Endothelial cell (in vitro differentiated cells): ENCODE measurements around the gene YY1AP1. TPM values are rescaled to one million over a fixed set of nuclear protein-coding genes. Genes with fewer than 3 reads are reported as not detected.

Experiments
- DNase-seq: peaks from one replicate; pipeline ENCODE4 v3.0.0; 2021; ENCODE audit warnings: low spot score
- H3K27ac Mint-ChIP-seq: one replicate; pipeline ENCODE4 v1.8.0; 2021; ENCODE audit warnings: mixed read lengths, inconsistent platforms; ENCODE audit not compliant: unreplicated experiment
- H3K27me3 Mint-ChIP-seq: one replicate; pipeline ENCODE4 v1.8.0; 2021; ENCODE audit warnings: mild to moderate bottlenecking, moderate library complexity, mixed read lengths, inconsistent platforms; ENCODE audit not compliant: unreplicated experiment
- H3K36me3 Mint-ChIP-seq: one replicate; pipeline ENCODE4 v1.8.0; 2021; ENCODE audit warnings: mild to moderate bottlenecking, low read depth, mixed read lengths, inconsistent platforms; ENCODE audit not compliant: unreplicated experiment
- H3K4me1 Mint-ChIP-seq: one replicate; pipeline ENCODE4 v1.8.0; 2021; ENCODE audit warnings: mild to moderate bottlenecking, mixed read lengths, inconsistent platforms; ENCODE audit not compliant: unreplicated experiment
- H3K4me3 Mint-ChIP-seq: one replicate; pipeline ENCODE4 v1.8.0; 2021; ENCODE audit warnings: mild to moderate bottlenecking, mixed read lengths, inconsistent platforms; ENCODE audit not compliant: unreplicated experiment
- H3K9me3 Mint-ChIP-seq: one replicate; pipeline ENCODE4 v1.8.0; 2021; ENCODE audit warnings: mixed read lengths, inconsistent platforms; ENCODE audit not compliant: unreplicated experiment
- CTCF ChIP-seq: fragments of 200-600 bp; sonication (generic); IDR thresholded peaks from one replicate; pipeline ENCODE4 v1.5.0; 2021; ENCODE audit warnings: antibody characterized with exemption; ENCODE audit not compliant: unreplicated experiment
- total RNA-seq: library from RNA; stranded (reverse); fragmentation: NEBNext Ultra II Directional; extraction: Animal tissue kit (Norgen Biotek cat#: 25700); gene quantifications from one replicate; pipeline ENCODE4 v1.2.1, GENCODE V29; 2021; ENCODE audit not compliant: unreplicated experiment

Gene YY1AP1
- total RNA-seq, 1 donor from 2014 or later, result 42.3 TPM

GRCh38 chr1:155657463-155657862 lies 31.1 kb downstream of the YY1AP1 start:
- Mint-ChIP-seq H3K4me1 (no peaks in the 10 kb centered on the region), H3K27me3 (peaks cover 3% of the 10 kb centered on the region), H3K36me3 (peaks cover 36% of the 10 kb centered on the region), H3K27ac (no peak overlapping the region), H3K4me3 (no peak overlapping the region), H3K9me3 (no peaks in the 10 kb centered on the region)
- no peak for DNase-seq
- no peak for TF ChIP-seq CTCF

- no peaks in the 10 kb centered on the region for H3K9me3 Mint-ChIP-seq
- TF ChIP-seq CTCF, result no peak
- no peak for DNase-seq
- no peaks in the 10 kb centered on the region for H3K4me1 Mint-ChIP-seq
- H3K36me3 Mint-ChIP-seq, result peaks cover 4% of the 10 kb centered on the region
- no peak overlapping the region for H3K27ac Mint-ChIP-seq
- H3K27me3 Mint-ChIP-seq, result peaks cover 3% of the 10 kb centered on the region
- no peak overlapping the region for H3K4me3 Mint-ChIP-seq
These were observed 35.6 kb downstream of the YY1AP1 start for GRCh38 chr1:155652951-155653350.

- DNase-seq, result no peak
- Mint-ChIP-seq H3K9me3 (no peaks in the 10 kb centered on the region), H3K4me1 (no peaks in the 10 kb centered on the region), H3K4me3 (no peak overlapping the region), H3K36me3 (peaks cover 4% of the 10 kb centered on the region), H3K27me3 (peaks cover 2% of the 10 kb centered on the region), H3K27ac (no peak overlapping the region)
- TF ChIP-seq CTCF, result no peak
These were observed 36.5 kb downstream of the YY1AP1 start for GRCh38 chr1:155651861-155652661.

GRCh38 chr1:155650231-155650757 lies 38.3 kb downstream of the YY1AP1 start:
- no peaks in the 10 kb centered on the region for H3K27me3 Mint-ChIP-seq
- H3K36me3 Mint-ChIP-seq, result peaks cover 4% of the 10 kb centered on the region
- no peak overlapping the region for H3K4me3 Mint-ChIP-seq
- H3K27ac Mint-ChIP-seq, result no peak overlapping the region
- no peaks in the 10 kb centered on the region for H3K4me1 Mint-ChIP-seq
- DNase-seq, result no peak
- H3K9me3 Mint-ChIP-seq, result no peaks in the 10 kb centered on the region
- no peak for TF ChIP-seq CTCF

- Mint-ChIP-seq H3K4me3 (no peak overlapping the region), H3K27ac (no peak overlapping the region), H3K9me3 (no peaks in the 10 kb centered on the region), H3K4me1 (no peaks in the 10 kb centered on the region), H3K36me3 (peaks cover 4% of the 10 kb centered on the region), H3K27me3 (no peaks in the 10 kb centered on the region)
- no peak for DNase-seq
- no peak for TF ChIP-seq CTCF
These were observed 38.9 kb downstream of the YY1AP1 start for GRCh38 chr1:155649676-155650075.
